Hematopoietic multipotent progenitor cell treated with erythropoietin and hydrocortisone succinate and interleukin-3 and kit ligand, for 4 days (in vitro differentiated cells): ENCODE measurements around the gene SERGEF.

ENCODE experiments used
- DNase-seq: peaks from one replicate; pipeline ENCODE4 v3.0.0-alpha.2; 2015

The SERGEF gene

DNA sequence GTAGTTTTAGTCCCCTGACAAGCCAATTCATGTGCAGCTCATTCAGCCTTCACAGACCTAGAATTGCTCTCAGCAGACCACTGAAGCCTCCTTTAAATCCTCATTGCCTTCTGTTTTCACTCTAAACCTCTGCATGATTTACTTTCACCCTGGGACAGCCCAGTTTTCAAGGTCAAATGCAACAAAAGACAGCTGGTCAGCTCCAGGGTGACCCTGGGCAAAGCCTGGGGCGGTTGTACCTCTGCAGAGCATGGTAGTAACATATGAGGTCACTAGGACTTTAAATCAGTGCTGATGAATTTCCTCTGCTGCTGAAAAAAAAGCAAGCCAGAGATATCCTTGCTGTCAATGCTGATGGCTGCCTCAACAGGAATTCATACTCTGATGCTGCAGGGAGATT is 62.2 kb downstream of the SERGEF start:
- DNase-seq, result no peak

DNA sequence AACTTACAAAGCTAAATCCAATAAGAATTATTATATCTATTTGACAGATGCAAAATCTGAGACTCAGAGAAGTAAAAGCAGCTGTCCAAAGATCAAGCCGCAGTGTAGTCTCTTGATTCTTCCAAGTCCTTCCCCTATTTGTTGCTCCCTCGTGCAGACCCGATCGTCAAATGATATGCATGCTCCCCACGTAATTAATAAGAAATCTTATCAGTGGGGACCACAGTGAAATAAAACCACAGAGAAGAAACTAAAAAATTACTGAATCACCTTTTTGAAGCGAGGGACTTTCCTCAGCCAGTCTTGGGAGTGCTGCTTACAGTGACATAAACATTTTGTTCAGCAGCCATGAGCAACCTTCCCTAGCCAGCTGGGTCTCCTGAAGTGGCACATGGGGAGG is 64.6 kb downstream of the SERGEF start:
- DNase-seq, result peak; percentile 48

DNA sequence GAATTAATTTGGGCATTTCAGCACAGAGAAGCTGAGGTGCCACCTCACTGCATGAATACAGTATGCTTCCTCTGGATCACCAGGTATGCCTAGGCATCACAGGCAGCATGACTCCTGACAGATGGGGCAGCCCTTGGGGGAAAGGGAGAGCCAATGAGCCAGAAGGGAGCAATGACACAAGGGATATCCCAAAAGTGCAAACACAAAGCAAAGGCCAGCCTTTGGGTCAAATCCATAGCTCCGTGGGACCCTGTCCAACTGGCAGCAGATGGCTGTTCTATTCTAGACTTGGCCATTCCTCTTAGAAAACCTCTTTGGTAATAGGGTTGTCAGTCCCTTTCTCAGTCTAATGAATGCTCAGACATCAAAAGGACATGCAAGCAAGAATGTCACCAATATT is 73.3 kb downstream of the SERGEF start:
- DNase-seq, result no peak

DNA sequence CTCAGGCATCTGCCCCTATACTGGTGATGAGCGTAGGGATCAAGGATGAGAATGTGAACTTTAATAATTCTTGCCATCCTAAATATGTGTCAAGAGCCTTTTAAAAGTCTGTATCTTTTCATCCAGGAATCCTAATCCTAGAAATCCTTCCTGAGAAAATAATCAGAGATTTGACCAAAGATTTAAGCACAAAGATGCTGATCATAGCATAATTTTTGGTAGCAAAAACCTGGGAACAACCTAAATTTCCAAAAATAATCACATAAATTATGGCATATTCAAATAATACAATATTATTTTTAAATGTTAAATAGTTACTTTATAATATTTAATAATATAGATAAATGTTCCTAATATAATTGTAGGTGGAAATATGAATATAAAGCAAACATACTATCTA is 76.1 kb downstream of the SERGEF start:
- no peak for DNase-seq

DNA sequence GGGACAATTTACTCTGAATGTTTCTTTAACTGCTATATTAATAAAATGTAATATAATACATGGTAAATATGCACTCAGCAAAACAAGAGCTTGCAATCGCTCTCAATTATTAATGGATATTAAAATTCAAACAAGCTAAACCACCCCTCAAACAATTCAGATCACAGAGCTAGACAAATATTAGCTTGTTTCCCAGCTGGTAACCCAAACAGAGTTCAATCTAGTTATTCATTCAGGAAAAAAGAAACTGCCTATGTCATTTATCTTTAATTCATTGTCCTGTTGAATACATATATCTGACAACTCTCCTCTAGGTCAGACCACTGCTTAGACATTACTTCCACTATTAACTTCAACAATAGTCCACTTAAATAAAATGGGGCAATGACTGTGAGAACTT is 78.7 kb downstream of the SERGEF start:
- DNase-seq, result no peak

DNA sequence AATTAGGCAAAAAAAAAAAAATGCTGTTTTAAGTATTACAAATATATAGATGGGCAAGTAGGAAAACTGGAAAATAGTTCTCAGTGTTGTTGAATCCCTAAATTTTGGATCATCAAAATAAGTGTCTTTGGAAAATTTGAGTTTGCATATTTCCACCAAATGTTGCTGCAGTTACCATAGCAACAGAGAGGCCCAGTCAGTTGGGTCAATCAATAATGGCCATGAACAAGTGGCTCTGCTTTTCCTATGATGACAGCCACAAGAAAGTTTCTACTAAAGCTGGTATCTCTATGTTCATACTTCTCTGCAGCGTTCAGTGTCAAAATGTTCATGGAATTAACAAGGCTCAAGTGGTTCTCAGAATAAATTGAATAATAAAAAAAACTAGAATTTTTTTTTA is 79.1 kb downstream of the SERGEF start:
- DNase-seq, result no peak

DNA sequence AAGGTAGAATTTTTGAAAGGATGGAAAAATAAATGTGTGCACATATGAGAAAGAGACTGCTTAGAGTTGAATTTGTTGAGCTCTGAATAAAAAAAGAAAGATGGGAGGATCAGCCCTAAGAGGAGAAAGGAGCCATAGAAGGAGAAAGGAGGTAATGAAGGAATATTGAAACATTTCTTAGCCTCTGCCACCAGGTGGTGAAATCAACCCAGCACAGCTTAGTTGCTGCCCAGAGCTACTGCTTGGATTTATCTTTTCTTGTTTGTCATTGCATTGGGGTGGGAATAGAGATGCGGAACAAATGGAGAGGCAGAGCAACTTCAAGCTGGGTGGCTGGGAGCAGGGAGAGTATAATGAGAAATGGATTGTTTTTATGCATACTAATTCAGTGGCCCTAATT is 80.4 kb downstream of the SERGEF start:
- DNase-seq, result no peak

DNA sequence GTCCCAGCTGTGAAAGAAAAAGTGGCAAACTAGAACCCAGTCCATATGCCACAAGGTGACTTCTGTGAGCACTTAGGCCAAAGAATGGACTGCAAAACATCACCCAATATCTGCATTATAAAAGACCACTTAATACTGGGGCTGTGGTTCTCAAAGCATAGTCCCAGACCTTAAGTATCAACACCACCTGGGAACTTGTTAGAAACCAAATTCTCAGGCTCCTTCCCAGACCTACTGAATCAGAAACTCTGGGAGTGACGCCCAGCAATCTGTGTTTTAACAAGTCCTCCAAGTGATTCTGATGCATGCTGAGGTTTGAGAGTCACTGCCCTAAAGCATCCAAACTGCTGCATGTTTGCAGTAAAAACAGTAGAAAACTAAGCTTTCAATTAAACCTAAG is 81.3 kb downstream of the SERGEF start:
- no peak for DNase-seq

DNA sequence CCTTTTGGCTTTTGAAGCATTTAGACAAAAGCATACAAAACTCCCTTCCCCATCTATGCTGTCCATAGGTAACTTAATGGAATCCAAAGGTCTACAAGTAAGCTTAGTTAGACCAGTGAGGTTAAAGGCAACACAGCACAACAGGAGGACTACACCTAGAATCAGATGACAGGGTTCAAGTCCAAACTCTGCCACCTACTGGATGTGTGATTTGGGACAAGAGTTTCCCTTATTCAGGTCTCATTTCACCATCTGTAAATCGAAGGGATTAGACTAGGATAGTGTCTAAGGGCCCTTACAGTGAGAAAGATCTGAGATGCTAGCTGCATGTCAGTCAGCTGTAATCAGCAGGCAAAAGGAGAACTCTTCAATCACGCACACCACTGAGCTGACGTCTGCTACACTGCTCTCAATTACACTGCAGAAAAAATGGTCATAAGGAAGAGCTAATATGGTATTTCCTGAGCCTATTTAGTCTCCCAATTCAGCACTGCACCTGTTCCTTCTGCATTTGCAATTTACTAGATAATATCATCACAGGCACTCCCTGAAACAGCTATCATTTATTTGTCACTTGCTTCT is 82.2 kb downstream of the SERGEF start:
- no peak for DNase-seq

DNA sequence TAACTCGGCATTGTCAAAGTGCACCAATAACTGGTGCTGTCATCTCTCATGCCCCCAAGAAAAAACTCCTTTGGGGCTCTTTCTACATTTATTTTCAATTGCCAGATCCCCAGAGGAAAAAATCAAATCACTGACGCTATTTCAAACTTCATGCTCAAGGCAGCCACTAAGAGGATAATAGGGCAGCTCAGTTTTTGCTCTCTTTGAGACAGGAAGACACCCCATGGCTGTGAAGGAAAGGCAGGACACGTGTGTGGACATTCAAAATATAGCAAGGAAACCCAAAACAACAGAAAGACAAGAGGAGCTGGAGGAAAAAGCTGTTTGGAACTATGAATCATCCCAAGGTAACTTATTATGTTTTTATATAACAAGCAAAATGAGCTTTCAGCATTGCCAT is 83.7 kb downstream of the SERGEF start:
- no peak for DNase-seq

DNA sequence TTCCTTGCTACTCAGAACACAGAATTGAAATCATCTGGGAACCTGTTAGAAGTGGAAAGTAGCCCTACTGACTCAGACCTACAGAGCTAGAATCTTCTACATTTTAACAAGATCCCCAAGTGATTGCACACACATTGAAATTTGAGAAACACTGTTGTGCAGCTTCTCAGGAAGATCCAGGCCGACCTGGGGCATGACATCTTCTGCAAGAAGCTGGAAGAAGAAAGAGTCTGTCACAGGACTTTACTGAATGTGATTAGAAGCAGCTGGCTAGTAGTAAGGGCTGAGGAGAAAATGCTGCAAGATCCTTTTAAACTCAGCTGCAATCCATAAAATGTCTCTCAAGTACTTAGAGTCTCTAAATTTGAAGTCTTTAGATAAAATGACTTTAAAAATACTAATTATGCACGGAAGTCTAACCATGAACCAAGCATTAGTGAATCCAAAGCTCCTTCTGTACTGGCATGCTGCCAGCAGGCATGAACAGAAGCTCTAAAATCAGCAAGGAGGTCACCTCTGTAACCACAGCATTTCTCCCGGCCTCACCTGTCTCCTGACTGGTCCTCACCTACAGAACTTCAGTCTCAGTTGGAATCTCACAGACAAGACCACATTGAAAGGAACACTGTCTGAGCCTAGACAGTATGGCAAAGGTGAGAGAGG is 85.0 kb downstream of the SERGEF start:
- no peak for DNase-seq

DNA sequence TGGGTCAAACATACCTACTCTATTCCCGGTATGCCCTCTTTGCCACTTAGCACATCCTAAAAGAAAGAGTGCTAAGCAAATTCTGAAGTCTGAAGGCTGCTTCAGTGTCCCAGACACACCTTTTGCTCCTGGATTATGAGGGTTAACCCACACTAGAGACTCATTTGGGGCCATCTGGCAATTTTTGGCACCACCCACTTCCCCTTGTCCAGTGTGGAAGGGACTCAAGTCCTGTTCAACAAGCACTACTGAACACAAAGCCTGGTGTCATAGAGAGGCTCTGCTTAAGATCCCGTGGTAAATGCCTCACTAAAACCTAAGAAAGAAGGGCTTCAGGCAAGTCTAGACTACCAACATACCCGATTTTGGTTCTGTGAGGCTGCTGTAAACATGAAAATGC is 85.8 kb downstream of the SERGEF start:
- DNase-seq, result no peak

DNA sequence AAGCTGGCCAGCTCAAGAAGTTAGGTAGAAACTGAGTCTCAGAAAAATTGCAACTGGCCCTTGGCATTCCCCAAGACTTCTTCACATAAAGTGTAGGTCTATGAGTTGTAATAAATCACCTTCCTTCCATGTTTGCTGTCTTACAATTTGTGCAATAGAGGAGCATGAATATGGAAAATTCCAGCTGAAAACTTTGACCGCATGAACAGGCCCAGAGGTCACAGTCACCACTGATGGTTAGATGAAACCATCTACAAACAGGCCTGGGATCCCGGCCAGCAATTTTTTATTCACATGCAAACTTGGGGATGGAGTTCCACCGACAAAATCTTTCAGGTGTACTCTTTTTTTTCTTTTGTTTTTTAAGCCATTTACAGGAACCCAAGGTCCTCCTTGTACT is 88.1 kb downstream of the SERGEF start:
- DNase-seq, result no peak

DNA sequence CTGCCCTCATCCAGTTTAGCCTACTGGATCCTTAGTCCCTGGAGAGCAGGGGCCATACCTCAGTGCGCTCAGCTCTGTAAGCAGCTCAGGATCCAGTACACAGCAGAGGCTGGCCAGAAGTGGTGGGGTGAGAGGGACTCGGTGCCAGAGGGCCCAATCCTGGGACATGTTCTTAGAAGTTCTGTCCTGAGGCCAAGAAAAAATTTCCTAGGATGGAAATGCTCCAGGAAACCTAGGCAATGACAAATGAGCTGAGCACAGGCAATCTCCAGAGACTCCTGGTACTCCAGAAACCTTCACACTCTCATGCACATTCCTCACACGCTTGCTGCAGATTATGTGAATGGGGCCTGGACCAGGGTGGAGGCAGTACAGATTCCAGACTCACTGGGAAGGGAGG is 89.6 kb downstream of the SERGEF start:
- no peak for DNase-seq

DNA sequence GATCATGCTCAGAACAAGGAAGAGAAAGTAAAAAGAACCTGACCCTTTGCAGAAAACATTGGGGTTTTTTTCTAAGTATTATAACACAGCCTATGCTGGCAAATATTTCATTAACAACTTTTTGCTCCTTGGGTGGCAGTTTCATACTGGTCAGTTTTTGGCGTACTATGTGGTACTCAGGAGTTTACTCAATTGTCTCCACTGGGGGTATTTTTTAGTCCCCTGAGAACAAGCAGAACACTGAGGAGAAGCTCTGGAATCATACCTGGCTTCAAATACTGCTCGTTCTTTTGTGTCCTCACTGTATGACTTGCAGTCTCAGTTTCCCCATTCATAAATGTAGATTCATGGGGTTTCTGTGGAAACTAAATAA is 90.4 kb downstream of the SERGEF start:
- DNase-seq, result no peak

DNA sequence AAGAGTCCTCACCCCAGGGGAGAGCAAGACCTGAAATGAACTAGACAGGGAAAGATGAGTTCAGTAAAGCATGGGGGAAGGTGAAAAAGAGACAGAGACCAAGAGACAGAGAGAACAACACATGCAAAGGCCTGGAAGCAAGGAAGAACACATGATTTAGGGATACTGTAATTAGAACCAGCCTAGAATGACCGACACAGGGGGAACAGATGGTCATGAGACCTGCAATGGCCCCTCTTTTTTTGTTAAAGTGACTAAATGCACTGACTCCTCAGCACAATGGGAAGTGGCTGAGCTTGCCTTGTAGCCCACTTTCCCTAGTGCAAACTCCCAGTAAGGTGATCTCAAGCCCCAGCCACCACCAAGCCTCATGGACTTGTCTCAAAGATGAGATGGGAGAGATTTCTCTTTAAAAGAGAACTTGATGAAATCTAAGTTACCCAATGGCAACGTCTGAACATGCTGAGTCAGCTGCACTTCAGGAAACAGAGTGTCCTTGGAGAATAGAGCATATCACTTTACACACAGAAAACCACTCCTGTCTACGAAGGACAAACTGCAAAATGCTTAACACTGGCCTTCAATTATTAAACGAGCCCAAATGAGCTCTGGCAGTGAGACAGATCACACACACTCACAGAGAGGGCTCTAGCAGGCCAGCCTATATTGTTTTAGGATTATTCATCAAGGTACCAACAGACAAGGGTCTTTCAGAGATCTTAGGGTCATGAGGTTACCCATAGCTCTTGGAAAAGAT is 91.0 kb downstream of the SERGEF start:
- peak; percentile 71 for DNase-seq

DNA sequence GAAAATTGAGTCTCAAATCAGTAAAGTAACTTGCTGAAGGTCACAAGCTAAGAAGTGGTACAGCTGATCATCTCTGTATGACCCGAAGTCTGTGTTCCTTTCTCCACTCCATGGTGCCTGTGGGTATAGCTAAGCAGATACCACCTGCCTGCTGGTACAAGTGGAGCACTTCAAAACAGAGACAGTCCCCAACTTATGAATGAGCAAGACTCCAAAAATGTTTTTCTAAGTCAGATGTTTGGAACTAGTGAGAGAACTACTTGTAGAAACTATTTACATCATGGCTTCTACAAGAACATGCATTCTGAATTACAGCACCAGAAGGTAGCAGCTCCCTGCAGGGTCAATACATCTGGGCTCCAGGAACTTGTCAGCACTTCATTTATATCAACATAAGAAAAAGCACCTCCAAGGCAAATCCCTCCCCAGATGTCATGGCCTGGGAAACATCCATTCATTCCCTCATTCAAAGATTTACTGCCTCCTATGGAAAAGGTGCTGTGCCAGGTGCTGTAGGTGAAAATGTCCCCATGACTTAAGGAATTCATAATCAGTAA is 94.7 kb downstream of the SERGEF start:
- DNase-seq, result no peak

DNA sequence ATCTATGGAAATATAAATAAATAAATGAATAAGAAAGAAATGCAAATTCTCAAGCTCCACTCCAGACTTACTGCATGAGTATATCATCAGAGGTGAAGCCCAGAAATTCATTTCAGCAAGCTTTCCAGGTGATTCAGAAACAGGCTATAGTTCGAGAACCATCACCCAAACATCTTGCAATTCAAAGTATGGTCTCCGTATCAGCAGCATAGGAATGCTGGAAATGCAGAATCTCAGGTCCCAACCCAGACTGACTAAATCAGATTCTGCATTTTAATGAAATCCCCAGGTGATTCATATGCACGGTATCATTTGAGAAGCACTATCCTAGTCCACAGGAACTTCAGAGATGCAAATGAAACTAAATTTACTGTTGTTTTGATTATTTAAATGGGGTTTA is 95.3 kb downstream of the SERGEF start:
- no peak for DNase-seq

DNA sequence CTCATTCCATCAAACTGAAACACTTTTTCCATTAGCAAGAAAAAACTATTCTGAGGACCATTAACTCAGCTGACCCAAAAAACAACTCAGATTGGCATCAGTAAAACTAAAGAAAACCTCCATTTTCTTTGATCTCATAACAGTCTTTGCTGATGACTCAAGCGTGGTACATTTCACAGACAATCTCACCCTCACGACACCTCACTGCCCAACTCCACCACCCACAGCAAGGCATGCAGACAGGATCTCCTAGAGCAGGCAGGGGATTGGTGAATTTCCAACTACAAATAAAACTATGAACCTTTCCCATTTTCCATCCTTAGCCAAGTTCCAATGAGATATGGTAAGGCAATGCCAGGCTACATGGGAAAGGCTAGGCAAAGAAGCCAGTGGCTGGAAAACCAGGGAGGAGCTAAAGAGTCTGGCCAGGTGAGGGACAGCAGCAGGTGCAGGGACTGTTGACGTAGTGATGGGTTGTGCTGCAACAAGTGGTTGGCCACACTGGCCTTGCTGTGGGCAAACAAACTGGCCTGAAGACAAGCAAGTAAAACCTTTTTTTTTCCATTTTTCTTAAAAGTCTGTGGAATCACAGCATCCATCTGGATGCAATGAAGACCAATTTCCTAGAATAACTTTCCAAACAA is 97.2 kb downstream of the SERGEF start:
- DNase-seq, result no peak

DNA sequence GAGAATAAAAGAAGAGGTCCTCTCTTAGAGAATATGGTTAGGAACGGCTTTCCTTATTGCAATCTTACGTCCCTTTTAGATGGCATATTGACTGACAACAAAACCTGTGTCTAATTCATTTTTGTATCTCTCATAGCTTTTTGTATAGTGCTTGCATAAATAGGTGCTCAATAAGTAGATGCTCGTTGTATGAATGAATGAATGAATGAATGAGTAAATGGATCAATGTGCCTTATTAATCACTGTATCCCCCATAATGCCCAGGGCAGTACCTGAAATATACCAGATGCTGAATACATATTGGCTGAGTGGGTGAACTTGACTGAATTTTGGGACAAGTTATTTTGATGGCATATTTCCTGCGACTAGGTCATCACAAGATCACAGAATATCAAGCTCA is 97.9 kb downstream of the SERGEF start:
- DNase-seq, result no peak

DNA sequence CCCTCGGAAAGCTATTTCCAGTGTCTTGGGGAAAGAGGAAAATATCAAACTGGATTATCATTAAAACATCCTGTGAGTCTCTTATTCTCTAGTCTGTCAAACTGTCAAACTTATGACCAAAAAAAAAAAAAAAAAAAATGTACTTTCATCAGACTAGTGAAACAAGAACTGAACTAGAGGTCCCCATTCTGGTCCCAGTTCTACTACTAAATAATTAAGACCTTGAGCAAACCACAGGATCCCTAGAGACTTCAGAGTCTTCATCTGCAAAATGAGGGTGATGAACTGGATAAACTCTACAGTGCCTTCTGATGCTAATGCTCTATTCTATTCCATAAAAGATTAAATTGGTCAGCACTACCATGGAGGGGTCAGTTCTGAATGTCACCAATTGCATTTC is 105.8 kb downstream of the SERGEF start:
- no peak for DNase-seq

DNA sequence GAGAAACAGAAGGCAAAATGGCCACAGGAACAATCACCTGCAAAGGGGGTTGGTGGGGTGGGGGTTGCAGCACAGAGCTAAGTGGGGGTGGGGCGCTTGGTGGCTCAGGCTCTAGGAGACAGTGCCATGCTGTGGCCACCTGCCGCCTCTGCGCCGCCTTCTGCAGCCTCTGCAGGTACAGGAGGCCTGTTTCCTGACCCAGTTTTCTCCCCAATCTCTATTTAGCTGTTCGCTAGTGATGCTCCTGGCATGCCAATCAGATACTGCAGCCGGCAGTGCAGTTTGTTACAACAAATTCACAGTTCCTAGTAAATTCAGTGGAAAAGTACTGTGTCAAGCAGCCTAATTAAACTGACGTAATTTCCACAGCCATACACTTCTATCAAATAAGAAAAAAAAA is 106.4 kb downstream of the SERGEF start:
- DNase-seq, result peak; percentile 29

DNA sequence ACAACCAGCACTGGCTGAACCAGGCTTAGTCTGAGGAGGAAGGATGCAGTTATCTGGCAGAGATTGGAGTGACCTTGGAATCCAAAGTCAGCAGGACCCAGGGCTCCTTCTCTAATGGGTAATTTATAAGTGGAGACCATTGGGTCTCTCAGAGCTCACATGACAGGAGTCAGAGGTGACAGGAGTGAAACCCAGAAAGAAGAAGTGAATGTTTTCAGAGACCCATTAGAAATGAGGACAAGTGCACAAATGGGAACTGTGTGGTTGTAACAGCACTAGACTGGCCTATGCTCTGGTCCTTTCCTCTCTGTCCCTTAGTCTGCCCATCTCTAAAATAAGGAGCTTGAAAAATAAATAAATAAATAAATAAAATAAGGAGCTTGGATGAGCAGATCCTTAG is 107.4 kb downstream of the SERGEF start:
- DNase-seq, result no peak

DNA sequence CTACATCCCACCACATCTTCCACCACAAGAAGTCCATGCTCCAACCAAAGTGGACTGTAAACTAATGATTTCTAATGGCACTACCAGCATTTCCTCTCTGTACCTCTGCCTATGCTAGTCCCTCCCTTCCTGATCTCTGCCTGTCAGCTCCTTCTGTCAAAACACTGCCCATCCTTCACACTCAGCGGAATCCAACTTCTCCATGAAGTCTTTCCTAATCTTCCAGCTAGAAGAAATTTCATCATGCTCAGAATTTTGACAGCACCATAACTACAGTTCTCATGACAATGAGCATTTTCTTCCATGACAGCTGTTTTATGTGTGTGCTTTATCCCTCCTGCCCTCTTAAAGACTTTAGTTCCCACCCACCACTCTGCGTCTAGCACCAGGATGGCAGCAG is 111.4 kb downstream of the SERGEF start:
- DNase-seq, result no peak
